ENCODE measurements around the gene CXorf49B.
"Not testable (repeated sequence)": the region's sequence is repeated elsewhere in the genome, so short reads cannot be mapped to it uniquely, and the experiment has no call there.

The CXorf49B gene

DNA sequence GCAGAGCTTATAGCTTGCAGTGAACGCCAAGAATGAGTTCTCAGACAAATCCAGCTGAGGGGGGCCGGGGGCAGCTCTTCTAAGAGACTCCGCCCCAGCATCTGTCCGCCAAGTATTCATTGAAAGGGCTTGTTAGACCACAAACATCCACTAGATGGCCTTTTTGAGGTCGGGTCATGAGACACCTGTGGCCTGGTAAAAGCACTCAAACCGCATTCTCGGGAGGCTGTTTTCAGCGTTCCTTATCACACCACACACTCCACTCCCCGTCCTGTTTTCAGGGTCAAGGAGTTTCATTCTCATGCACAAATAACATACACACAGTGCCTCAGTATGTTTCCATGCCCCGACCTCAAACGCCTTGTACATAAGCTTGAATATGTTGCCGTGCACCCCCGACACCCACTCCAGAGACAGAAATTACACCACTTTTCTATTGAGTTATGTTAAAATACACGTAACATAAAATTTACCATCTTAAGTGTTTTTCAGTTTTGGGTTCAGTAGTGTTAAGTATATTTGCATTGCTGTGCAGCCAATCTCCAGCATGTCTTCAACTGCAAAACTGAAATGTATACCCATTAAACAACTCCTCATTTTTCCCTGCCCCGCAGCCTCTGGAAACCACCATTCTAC is 21.3 kb downstream of the CXorf49B start:
- not testable (repeated sequence) for H3K36me3 Mint-ChIP-seq; H3K4me3 Mint-ChIP-seq; H3K9me3 Mint-ChIP-seq (ENCODE audit: low read depth); H3K27me3 Mint-ChIP-seq; H3K27ac Mint-ChIP-seq; H3K4me1 Mint-ChIP-seq (ENCODE audit: low read depth)

DNA sequence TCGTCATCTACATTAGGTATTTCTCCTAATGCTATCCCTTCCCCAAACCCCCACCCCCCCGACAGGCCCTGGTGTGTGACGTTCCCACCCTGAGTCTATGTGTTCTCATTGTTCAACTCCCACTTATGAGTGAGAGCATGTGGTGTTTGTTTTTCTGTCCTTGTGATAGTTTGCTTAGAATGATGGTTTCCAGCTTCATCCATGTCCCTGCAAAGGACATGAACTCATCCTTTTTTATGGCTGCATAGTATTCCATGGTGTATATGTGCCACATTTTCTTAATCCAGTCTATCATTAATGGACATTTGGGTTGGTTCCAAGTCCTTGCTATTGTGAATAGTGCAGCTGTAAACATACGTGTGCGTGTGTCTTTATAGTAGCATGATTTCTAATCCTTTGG is 43.3 kb downstream of the CXorf49B start:
- H3K9me3 Mint-ChIP-seq (ENCODE audit: low read depth); H3K27me3 Mint-ChIP-seq; H3K27ac Mint-ChIP-seq; H3K4me3 Mint-ChIP-seq; H3K36me3 Mint-ChIP-seq; H3K4me1 Mint-ChIP-seq (ENCODE audit: low read depth): not testable (repeated sequence)

DNA sequence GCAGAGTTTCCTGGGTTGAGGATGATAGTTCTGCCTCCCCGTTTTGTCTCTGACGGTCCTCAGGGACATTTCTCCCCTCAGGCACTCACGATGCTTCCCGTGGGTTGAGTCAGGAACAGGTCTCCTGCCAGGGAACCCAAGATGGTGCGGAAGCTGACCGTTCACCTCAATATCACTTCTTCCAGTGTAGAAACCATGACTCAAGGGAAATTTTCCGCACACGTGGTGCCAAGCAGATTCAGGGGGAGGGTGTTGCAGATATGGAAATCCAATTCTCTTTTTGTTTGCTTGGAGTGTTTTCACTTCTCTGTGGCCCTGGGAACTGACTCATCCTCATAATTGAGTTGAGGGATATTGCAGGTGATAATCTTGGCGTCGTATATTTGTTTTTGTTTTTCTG is 46.7 kb downstream of the CXorf49B start:
- H3K27me3 Mint-ChIP-seq, result no peaks in the 10 kb centered on the region
- H3K27ac Mint-ChIP-seq, result no peak overlapping the region
- H3K4me3 Mint-ChIP-seq, result no peak overlapping the region
- H3K9me3 Mint-ChIP-seq (ENCODE audit: low read depth), result no peaks in the 10 kb centered on the region
- no peaks in the 10 kb centered on the region for H3K36me3 Mint-ChIP-seq
- no peaks in the 10 kb centered on the region for H3K4me1 Mint-ChIP-seq (ENCODE audit: low read depth)

GRCh38 chrX:71814123-71814912 is 51.2 kb downstream of the CXorf49B start:
- Mint-ChIP-seq H3K4me1 (ENCODE audit: low read depth) (peaks cover 6% of the 10 kb centered on the region), H3K27ac (no peak overlapping the region), H3K27me3 (no peaks in the 10 kb centered on the region), H3K36me3 (peaks cover 4% of the 10 kb centered on the region), H3K4me3 (no peak overlapping the region), H3K9me3 (ENCODE audit: low read depth) (no peaks in the 10 kb centered on the region)

DNA sequence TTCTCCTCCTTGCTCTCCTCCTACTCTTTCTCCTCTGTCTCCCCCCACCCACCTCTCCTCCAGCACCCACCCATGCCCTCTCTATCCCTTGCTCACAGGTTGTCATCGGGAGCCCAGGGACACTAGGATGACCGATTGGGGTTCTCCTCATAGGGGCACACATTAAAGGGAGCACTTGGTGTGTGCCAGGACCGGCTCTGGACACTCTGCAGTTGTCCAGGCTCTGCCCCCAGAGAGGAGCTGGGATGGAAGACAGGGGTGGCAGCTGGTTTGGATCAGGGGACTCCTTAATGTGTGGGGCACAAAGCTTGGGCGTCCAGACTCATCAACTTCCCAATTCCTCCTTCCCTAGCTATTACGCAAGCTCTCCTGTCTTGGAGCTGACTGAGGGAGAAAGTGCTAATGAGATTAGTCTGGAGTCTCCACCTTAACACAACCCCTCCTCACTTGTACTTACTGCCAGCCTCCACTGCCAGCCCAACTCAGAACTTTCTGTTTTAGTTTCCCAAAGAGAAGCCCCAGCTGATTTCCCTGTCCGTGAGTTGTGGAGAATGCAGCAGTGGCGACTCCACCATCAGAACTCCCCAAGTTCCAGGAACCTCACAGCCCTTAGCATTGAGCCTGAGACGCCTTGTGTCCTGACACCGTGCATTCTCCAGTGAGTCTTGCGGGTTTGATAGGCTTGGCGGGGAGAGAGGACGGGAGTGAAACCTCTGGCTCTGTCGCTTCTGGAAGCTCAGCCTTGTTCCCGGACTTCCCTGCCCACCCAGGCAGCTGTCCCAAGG is 52.2 kb downstream of the CXorf49B start:
- Mint-ChIP-seq H3K9me3 (ENCODE audit: low read depth) (no peaks in the 10 kb centered on the region), H3K4me3 (no peak overlapping the region), H3K27ac (no peak overlapping the region), H3K36me3 (peaks cover 4% of the 10 kb centered on the region), H3K4me1 (ENCODE audit: low read depth) (peaks cover 6% of the 10 kb centered on the region), H3K27me3 (peaks cover 1% of the 10 kb centered on the region)

- Mint-ChIP-seq H3K4me1 (ENCODE audit: low read depth) (peaks cover 6% of the 10 kb centered on the region), H3K9me3 (ENCODE audit: low read depth) (no peaks in the 10 kb centered on the region), H3K27me3 (peaks cover 1% of the 10 kb centered on the region), H3K27ac (no peak overlapping the region), H3K36me3 (peaks cover 4% of the 10 kb centered on the region), H3K4me3 (no peak overlapping the region)
Observed at GRCh38 chrX:71815906-71816156, 52.7 kb downstream of the CXorf49B start.
